GM12875 (cell line): Measurements from ENCODE around the gene LAMA2.

Experiments used
- H3K4me3 ChIP-seq: one replicate; pipeline ENCODE4 v1.5.1; 2011; ENCODE audit warnings: low read depth, low read length, control low read depth
- CTCF ChIP-seq: IDR thresholded peaks from 2 replicates; pipeline ENCODE4 v1.5.1; 2011; ENCODE audit warnings: low read depth, mild to moderate bottlenecking, control low read depth, inconsistent platforms, low read length, moderate library complexity, borderline replicate concordance; ENCODE audit not compliant: insufficient read depth

The LAMA2 gene

GRCh38 chr6:129475477-129476247 is 592.7 kb downstream of the LAMA2 start:
- H3K4me3 ChIP-seq, result no peak overlapping the region
- TF ChIP-seq CTCF, result no peak

GRCh38 chr6:129476248-129476564 is 593.3 kb downstream of the LAMA2 start:
- H3K4me3 ChIP-seq, result no peak overlapping the region
- TF ChIP-seq CTCF, result no peak

- TF ChIP-seq CTCF, result no peak
- no peak overlapping the region for H3K4me3 ChIP-seq
These were observed 593.9 kb downstream of the LAMA2 start for GRCh38 chr6:129476810-129477209.

GRCh38 chr6:129478379-129478778 is 595.4 kb downstream of the LAMA2 start:
- TF ChIP-seq CTCF, result no peak
- no peak overlapping the region for H3K4me3 ChIP-seq

- TF ChIP-seq CTCF, result no peak
- H3K4me3 ChIP-seq, result no peak overlapping the region
These were observed 598.8 kb downstream of the LAMA2 start for GRCh38 chr6:129481706-129482105.

- TF ChIP-seq CTCF, result no peak
- no peak overlapping the region for H3K4me3 ChIP-seq
These were observed 602.8 kb downstream of the LAMA2 start for GRCh38 chr6:129485746-129486145.

GRCh38 chr6:129486327-129486726 is 603.4 kb downstream of the LAMA2 start:
- no peak for TF ChIP-seq CTCF
- H3K4me3 ChIP-seq, result no peak overlapping the region
